Stimulated activated naive CD8-positive, alpha-beta T cell treated with anti-CD3 and anti-CD28 coated beads, Interleukin-15, Interleukin-2, amounts not matched to agents 100 ng/mL and 50 ng/mL, for 24 hours (primary cell): ENCODE measurements around the gene CSTF1.

Source experiments
- H3K27ac Mint-ChIP-seq: one replicate; pipeline ENCODE4 v1.8.0; 2021; ENCODE audit warnings: mild to moderate bottlenecking, mixed read lengths
- H3K27me3 Mint-ChIP-seq: one replicate; pipeline ENCODE4 v1.8.0; 2021; ENCODE audit warnings: mixed read lengths
- H3K36me3 Mint-ChIP-seq: one replicate; pipeline ENCODE4 v1.8.0; 2021; ENCODE audit warnings: low read depth, mixed read lengths
- H3K4me1 Mint-ChIP-seq: one replicate; pipeline ENCODE4 v1.8.0; 2021; ENCODE audit warnings: low read depth, mixed read lengths
- H3K4me3 Mint-ChIP-seq: one replicate; pipeline ENCODE4 v1.8.0; 2021; ENCODE audit warnings: mild to moderate bottlenecking, mixed read lengths
- H3K9me3 Mint-ChIP-seq: one replicate; pipeline ENCODE4 v1.8.0; 2021; ENCODE audit warnings: mixed read lengths

The CSTF1 gene

DNA sequence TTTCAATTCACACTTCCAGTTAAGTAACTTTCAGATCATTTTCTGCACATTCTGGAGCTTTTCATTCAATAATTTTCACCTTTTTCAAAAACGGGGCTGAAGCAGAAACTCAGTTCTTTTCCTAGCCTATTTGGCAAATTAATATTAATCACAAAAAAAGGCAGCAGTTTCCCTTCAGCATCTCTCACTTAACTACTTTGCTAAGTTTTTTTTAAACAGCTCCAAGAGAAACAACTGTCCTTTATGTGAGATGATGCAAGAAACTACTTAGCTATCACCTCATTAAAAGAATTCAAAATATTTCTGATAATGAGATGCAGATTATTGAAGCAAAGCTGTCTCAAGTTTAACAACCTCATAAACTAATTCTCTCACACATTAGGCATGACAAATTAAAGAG is 31.4 kb downstream of the CSTF1 start:
- no peak overlapping the region for H3K27ac Mint-ChIP-seq
- no peaks in the 10 kb centered on the region for H3K9me3 Mint-ChIP-seq
- H3K36me3 Mint-ChIP-seq: peaks cover 3% of the 10 kb centered on the region
- H3K27me3 Mint-ChIP-seq: no peaks in the 10 kb centered on the region
- peaks cover 84% of the 10 kb centered on the region for H3K4me1 Mint-ChIP-seq
- no peak overlapping the region for H3K4me3 Mint-ChIP-seq

DNA sequence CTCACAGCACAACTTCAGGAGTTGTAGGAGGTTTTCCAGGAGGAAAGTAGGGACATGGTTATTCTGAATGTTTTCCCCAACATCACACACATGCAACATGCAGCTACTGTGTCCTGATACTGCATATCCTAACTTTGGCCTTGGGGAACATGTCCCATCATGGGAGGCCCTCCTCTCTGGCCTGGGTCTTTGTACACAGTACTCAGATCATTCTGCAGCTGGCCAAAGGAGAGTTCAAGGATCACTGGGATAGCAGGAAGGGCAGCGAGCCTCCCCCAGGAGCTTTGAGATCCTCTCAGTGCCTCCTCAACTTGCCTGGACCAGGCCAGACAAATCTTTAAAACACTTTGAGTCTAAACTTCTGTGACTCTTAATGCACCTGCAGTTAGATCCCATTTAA is 32.5 kb downstream of the CSTF1 start:
- Mint-ChIP-seq H3K27ac (no peak overlapping the region), H3K9me3 (no peaks in the 10 kb centered on the region), H3K36me3 (peaks cover 7% of the 10 kb centered on the region), H3K4me3 (no peak overlapping the region), H3K27me3 (no peaks in the 10 kb centered on the region), H3K4me1 (peaks cover 87% of the 10 kb centered on the region)

DNA sequence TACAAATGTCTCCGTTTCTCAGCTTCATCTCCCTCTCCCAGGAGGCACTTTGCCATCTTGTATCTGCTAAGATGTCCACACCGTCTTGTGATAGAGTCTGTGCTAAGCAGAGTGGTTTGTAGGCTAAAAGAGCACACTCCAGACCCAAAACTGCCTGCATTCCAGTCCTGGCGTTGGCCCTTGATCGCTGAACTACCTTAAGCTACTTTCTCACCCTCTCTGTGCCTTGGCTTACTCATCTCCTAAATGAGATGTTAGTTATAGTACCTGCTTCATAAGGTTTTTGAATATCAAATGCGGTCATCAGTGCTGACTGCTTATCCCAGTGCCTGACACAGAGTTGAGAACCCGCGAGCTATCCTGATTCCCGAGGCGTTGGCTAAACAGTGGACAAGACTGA is 33.6 kb downstream of the CSTF1 start:
- Mint-ChIP-seq H3K27me3 (no peaks in the 10 kb centered on the region), H3K36me3 (peaks cover 12% of the 10 kb centered on the region), H3K4me1 (peaks cover 87% of the 10 kb centered on the region), H3K27ac (no peak overlapping the region), H3K9me3 (no peaks in the 10 kb centered on the region), H3K4me3 (no peak overlapping the region)

DNA sequence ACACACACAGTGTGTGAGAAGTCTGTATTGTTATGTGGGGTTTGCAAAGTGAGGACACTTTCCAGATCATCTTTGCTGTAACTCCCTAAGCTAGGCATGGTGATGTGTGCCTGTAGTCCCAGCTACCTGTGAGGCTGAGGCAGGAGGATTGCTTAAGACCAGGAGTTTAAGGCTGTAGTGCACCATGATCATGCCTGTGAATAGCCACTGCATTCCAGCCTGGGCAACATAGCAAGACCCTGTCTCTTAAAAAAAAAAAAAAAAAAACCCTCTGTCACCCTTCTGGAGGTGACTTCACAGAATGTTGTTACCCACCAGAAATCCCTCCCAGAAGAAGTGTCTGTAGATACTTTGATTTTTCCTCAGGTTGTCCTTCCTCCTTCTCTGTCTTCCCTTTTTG is 34.5 kb downstream of the CSTF1 start:
- Mint-ChIP-seq H3K36me3 (peaks cover 12% of the 10 kb centered on the region), H3K4me1 (peaks cover 81% of the 10 kb centered on the region), H3K27me3 (no peaks in the 10 kb centered on the region), H3K4me3 (no peak overlapping the region), H3K27ac (no peak overlapping the region), H3K9me3 (no peaks in the 10 kb centered on the region)

DNA sequence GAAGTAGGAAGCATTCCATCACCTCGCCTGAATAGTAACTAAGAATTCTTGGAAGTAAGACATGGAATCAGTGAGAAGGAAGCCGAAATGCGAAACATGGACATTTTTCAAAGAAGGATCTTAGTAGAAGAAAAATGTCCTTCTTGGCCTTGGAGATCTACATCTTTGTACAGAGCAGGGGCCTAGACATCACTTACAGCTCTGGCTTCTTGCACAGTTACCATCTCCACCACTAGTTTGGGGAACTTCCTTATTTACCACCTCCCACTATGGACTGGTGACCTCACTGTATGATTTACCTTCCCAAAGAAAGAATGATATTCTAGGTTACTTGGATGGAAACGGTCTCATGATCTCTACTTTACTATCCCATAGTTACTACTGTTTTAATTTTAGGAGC is 35.4 kb downstream of the CSTF1 start:
- H3K4me3 Mint-ChIP-seq: no peak overlapping the region
- no peaks in the 10 kb centered on the region for H3K27me3 Mint-ChIP-seq
- H3K9me3 Mint-ChIP-seq: no peaks in the 10 kb centered on the region
- H3K36me3 Mint-ChIP-seq: peaks cover 12% of the 10 kb centered on the region
- peak overlapping the region; percentile 3 for H3K27ac Mint-ChIP-seq
- peaks cover 75% of the 10 kb centered on the region for H3K4me1 Mint-ChIP-seq

DNA sequence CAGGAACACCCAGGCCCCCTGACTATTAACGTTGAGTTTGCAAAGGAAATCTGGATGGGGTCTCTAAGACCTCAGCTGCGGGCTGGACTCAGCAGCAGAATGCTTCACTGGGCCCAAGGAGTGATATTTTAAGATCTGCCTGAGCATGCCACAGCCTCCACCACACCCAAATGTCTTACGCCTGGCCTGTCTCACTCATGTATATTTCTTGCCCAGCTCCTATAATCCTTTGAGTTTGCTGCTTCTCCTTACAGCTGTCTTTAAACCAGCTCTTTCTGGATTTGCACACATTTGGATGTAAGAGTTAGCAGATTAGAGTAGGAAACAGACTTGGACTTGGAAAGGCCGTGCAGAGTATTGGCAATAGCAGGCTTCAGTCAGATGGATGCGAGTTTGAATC is 36.0 kb downstream of the CSTF1 start:
- H3K4me3 Mint-ChIP-seq: no peak overlapping the region
- peaks cover 76% of the 10 kb centered on the region for H3K4me1 Mint-ChIP-seq
- H3K36me3 Mint-ChIP-seq: peaks cover 16% of the 10 kb centered on the region
- no peaks in the 10 kb centered on the region for H3K27me3 Mint-ChIP-seq
- H3K9me3 Mint-ChIP-seq: no peaks in the 10 kb centered on the region
- H3K27ac Mint-ChIP-seq: peak overlapping the region; percentile 94

DNA sequence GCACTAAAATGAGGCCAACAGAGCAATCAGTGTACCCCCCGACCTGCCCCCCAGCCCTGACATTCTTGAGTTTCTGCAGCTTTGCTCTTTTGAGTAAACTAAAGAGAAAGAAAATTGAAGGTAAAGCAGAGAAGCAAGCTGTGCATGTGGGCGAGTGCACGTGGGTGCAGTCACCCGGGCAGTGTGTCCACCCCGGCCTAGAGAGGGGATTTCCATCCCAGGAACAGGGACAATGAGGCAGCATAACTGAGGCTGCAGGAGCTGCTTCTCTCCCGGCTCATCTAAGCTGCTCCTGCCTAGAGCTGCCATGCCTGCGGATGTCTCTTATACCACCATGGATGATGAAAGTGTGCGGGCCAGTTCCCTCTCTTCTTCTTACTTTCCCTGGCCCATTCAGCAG is 36.4 kb downstream of the CSTF1 start:
- Mint-ChIP-seq H3K27me3 (no peaks in the 10 kb centered on the region), H3K4me3 (peak overlapping the region; percentile 70), H3K27ac (peak overlapping the region; percentile 94), H3K36me3 (peaks cover 16% of the 10 kb centered on the region), H3K9me3 (no peaks in the 10 kb centered on the region), H3K4me1 (peaks cover 76% of the 10 kb centered on the region)

DNA sequence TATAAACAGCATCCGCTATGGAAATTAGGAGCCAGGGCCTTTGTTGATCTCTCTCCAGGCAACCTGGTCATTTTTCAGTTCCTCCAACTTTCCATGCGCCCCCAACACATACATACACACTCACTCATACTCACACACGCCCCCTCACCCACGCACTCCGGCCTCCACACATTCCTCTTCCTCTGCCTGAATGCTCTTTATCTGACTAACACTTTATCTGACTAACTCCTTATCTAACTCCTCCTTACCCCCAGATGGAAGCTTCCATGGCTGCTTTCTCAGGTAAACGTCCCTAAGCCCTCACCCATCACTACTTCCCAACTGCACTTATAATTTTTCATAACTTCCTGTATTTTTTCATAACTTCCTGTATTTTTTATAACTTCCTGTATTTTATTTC is 37.1 kb downstream of the CSTF1 start:
- H3K27ac Mint-ChIP-seq: peak overlapping the region; percentile 94
- no peaks in the 10 kb centered on the region for H3K27me3 Mint-ChIP-seq
- peaks cover 16% of the 10 kb centered on the region for H3K36me3 Mint-ChIP-seq
- no peaks in the 10 kb centered on the region for H3K9me3 Mint-ChIP-seq
- H3K4me3 Mint-ChIP-seq: peak overlapping the region; percentile 70
- H3K4me1 Mint-ChIP-seq: peaks cover 74% of the 10 kb centered on the region

DNA sequence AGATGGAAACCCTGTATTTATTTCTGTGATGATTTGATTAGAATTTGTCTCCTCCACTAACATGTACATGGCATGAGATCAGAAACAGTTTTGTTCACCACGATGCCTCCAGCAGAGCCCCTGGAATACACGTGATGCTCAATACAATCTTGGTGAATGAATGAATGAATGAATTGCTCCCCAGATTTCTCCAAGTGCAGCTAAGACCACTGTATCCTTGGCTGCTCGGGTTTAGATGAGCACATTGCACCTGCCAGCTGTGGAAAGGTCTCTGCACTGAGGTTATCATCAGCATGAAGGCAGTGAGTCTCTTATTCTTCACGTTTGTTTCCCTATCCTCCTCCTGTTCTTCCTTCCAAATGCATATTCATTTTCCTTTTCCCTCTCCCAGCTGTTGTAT is 37.5 kb downstream of the CSTF1 start:
- peaks cover 74% of the 10 kb centered on the region for H3K4me1 Mint-ChIP-seq
- peak overlapping the region; percentile 94 for H3K27ac Mint-ChIP-seq
- no peaks in the 10 kb centered on the region for H3K27me3 Mint-ChIP-seq
- peaks cover 16% of the 10 kb centered on the region for H3K36me3 Mint-ChIP-seq
- H3K4me3 Mint-ChIP-seq: peak overlapping the region; percentile 70
- no peaks in the 10 kb centered on the region for H3K9me3 Mint-ChIP-seq

DNA sequence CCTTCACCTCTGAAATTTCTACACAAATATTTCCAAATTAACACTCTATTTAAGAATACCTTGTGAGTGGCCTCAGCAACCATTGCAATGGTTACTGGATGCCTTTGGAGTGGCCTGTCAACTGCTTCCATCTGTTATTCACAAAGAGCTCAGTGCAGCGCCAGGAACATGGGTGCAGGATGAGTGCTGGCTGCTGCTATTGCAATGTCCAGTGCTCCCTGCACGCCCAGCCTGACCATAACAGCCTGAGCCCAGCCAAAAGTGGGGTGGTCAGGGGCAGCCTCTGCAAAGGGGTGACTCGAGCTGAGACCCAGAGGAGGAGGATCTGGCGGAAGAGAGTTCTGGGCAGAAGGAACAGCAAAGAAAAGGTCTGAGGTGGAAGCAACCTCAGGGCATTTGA is 38.0 kb downstream of the CSTF1 start:
- H3K27ac Mint-ChIP-seq: peak overlapping the region; percentile 94
- H3K36me3 Mint-ChIP-seq: peaks cover 16% of the 10 kb centered on the region
- no peaks in the 10 kb centered on the region for H3K27me3 Mint-ChIP-seq
- no peaks in the 10 kb centered on the region for H3K9me3 Mint-ChIP-seq
- peak overlapping the region; percentile 70 for H3K4me3 Mint-ChIP-seq
- H3K4me1 Mint-ChIP-seq: peaks cover 75% of the 10 kb centered on the region

DNA sequence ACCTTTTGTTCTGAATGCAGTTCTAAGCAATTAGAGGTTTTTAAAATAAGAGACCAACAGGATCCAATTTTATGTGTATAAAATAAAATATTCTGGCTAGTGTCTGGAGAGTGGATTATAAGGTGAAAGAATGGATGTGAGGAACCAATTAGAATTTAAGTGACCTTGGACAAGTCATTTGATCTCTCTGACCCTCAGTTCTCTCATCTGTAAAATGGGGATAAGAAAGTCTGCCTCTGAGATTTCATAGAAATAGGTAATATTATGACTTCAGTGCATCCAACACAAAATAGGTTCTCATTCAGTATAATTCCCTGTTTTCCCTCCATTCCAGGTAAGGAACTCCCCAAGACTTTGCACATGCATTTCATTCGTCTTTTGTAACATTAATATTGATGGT is 38.5 kb downstream of the CSTF1 start:
- no peaks in the 10 kb centered on the region for H3K9me3 Mint-ChIP-seq
- H3K4me3 Mint-ChIP-seq: no peak overlapping the region
- peaks cover 16% of the 10 kb centered on the region for H3K36me3 Mint-ChIP-seq
- peaks cover 77% of the 10 kb centered on the region for H3K4me1 Mint-ChIP-seq
- H3K27me3 Mint-ChIP-seq: no peaks in the 10 kb centered on the region
- no peak overlapping the region for H3K27ac Mint-ChIP-seq

DNA sequence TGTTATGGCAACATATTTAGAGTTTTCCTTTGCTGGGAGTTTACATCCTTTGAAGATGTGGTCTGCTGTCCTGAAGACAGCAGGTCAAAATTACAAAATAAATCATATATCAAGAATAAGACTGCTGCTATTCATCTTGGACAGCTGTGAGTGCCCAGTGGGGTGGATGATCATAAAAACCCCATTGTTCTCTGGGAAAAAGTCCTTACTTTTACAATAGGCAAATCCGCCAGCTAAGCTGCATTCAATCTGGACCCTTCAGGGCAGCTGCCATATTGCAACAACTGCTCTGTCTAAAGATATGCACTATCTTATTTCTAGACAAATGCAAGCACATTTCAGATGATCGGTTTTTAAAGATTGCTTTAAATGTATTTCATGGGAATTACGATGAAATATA is 39.0 kb downstream of the CSTF1 start:
- Mint-ChIP-seq H3K9me3 (no peaks in the 10 kb centered on the region), H3K4me3 (no peak overlapping the region), H3K27me3 (no peaks in the 10 kb centered on the region), H3K36me3 (peaks cover 16% of the 10 kb centered on the region), H3K27ac (no peak overlapping the region), H3K4me1 (peaks cover 75% of the 10 kb centered on the region)

DNA sequence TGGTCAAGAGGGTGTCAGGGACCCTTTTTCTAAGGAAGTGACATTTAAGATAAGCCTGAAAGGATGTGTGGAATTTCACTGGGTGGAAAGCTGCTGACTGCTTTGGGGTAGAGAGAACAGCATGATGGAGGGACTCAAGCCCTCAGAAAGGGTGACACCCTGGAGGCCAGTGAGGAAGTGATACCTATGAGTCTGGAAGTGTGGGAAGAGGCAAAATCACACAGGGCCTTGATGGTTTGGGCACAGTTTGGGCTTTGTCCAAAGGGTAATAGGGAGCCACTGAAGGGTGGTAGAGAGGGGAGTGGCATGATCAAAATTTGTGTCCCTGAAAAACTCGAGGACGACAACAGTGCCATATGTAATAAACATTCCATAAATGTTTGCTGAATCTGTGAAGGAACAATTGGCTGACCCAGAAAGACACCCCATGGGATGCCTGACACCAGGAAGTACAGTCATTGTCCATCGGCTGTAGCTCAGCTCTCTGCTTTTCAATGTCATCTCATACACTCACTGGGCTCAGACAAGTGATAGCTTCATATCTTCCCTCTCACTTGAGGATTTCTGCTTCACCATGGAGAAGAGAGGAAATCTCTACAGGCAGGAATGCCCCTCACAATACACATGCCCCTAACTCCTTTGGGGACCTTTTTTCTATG is 40.9 kb downstream of the CSTF1 start:
- Mint-ChIP-seq H3K27ac (peak overlapping the region; percentile 84), H3K27me3 (no peaks in the 10 kb centered on the region), H3K4me3 (no peak overlapping the region), H3K9me3 (no peaks in the 10 kb centered on the region), H3K4me1 (peaks cover 74% of the 10 kb centered on the region), H3K36me3 (peaks cover 16% of the 10 kb centered on the region)

DNA sequence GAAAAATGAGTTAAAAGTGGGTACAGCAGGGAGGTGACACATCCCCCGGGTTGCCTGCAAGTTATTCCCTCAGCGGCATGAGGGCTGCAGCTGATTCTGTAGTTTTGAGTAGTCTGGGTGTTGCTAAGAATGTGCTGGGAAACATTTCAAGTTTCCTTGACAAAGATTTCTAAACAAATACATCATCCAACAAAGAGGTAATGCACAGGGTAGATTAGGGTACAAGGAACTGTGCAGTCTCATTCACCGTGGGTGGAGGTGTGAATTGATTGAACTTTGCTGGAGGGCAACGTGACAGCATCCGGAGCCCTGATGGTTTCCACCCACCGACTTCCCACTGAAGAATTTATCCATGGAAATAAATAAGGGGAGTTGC is 41.4 kb downstream of the CSTF1 start:
- peak overlapping the region; percentile 84 for H3K27ac Mint-ChIP-seq
- H3K27me3 Mint-ChIP-seq: no peaks in the 10 kb centered on the region
- peaks cover 73% of the 10 kb centered on the region for H3K4me1 Mint-ChIP-seq
- peaks cover 16% of the 10 kb centered on the region for H3K36me3 Mint-ChIP-seq
- no peaks in the 10 kb centered on the region for H3K9me3 Mint-ChIP-seq
- no peak overlapping the region for H3K4me3 Mint-ChIP-seq

DNA sequence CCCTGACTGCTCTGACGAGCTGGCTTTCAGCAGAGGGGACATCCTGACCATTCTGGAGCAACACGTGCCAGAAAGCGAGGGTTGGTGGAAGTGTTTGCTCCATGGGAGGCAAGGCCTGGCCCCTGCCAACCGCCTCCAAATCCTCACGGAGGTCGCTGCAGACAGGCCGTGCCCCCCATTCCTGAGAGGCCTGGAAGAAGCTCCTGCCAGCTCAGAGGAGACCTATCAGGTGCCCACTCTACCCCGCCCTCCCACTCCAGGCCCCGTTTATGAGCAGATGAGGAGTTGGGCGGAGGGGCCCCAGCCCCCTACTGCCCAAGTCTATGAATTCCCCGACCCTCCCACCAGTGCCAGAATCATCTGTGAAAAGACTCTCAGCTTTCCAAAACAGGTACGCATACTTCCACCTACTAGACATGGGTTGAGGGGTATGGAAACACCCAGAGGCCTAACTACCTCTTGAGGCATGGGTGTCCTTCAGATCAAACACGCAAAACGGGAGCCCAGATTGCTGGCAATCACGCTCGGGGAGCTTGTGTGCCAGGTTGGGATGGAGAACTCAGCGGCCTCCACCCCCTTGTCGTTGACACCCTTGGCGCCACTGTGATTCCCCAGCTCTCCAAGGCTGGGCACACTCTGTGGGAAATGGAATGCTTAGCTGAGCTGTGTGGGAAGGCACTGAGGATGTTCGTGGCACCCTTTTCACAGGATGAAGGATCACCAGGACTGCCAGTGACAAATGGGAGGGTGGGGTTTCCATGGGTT is 44.9 kb downstream of the CSTF1 start:
- Mint-ChIP-seq H3K9me3 (no peaks in the 10 kb centered on the region), H3K36me3 (peaks cover 11% of the 10 kb centered on the region), H3K4me3 (no peak overlapping the region), H3K27me3 (no peaks in the 10 kb centered on the region), H3K27ac (peak overlapping the region; percentile 65), H3K4me1 (peaks cover 79% of the 10 kb centered on the region)

DNA sequence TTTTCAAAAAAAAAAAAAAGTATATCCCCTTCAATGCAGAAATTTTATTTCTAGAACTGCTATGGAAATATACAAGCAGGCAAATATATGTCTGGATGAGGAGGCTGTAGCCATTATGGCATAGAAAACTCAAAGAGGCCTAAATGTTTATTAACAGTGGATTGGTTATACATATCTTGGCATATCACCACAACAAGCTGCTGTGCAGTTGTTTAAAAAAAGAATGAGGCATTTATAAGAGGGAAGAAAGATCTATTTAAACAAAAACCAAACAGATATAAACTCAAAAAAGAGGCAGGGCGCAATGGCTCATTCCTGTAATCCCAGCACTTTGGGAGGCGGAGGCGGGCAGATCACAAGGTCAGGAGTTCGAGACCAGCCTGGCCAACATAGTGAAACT is 45.8 kb downstream of the CSTF1 start:
- H3K4me3 Mint-ChIP-seq: no peak overlapping the region
- H3K4me1 Mint-ChIP-seq: peaks cover 81% of the 10 kb centered on the region
- no peak overlapping the region for H3K27ac Mint-ChIP-seq
- no peaks in the 10 kb centered on the region for H3K27me3 Mint-ChIP-seq
- no peaks in the 10 kb centered on the region for H3K9me3 Mint-ChIP-seq
- peaks cover 7% of the 10 kb centered on the region for H3K36me3 Mint-ChIP-seq
